Keratinocyte (primary cell): ENCODE data around the gene INSRR. TPM values are rescaled to one million over a fixed set of nuclear protein-coding genes. Genes with fewer than 3 reads are reported as not detected.

Experiments
- DNase-seq: peaks from one replicate; pipeline ENCODE4 v3.0.0-alpha.2; 2011; ENCODE audit warnings: low read depth, missing footprints, low spot score
- FAIRE-seq: peaks from 2 replicates; lab custom pipeline; 2011; peaks lifted over from hg19 to GRCh38; lab: Jason Lieb, UNC
- H2AFZ ChIP-seq: 2 replicates; pipeline ENCODE4 v1.6.0; 2012; ENCODE audit warnings: low read length, control low read depth, inconsistent platforms; ENCODE audit not compliant: control insufficient read depth
- H3K27ac ChIP-seq: 2 replicates; pipeline ENCODE4 v1.5.1; 2011; ENCODE audit warnings: low read length; ENCODE audit not compliant: control insufficient read depth, insufficient read depth
- H3K27me3 ChIP-seq: 3 replicates; pipeline ENCODE4 v1.6.0; 2011; ENCODE audit warnings: low read length; ENCODE audit not compliant: control insufficient read depth, insufficient read depth; ENCODE audit errors: extremely low read depth
- H3K36me3 ChIP-seq, 2 experiments: 2 replicates in 1 of 2; 3 replicates in 1 of 2; pipeline ENCODE4 v1.5.1; 2011; ENCODE audit warnings: low read length in 2 of 2, mild to moderate bottlenecking in 1 of 2; ENCODE audit not compliant: control insufficient read depth in 2 of 2, insufficient read depth in 2 of 2; ENCODE audit errors: extremely low read depth in 1 of 2
- H3K4me1 ChIP-seq: 3 replicates; pipeline ENCODE4 v1.5.1; 2011; ENCODE audit warnings: low read length; ENCODE audit not compliant: control insufficient read depth, insufficient read depth; ENCODE audit errors: extremely low read depth
- H3K4me2 ChIP-seq: 3 replicates; pipeline ENCODE4 v1.6.0; 2011; ENCODE audit warnings: low read depth, low read length; ENCODE audit not compliant: control insufficient read depth, insufficient read depth; ENCODE audit errors: extremely low read depth
- H3K4me3 ChIP-seq, 3 experiments: fragments of 200-600 bp in 1 of 3; sonication (generic) in 1 of 3; 2 replicates in 2 of 3; 3 replicates in 1 of 3; pipeline ENCODE4 v1.5.1; 2011 to 2016; ENCODE audit warnings: low read length in 3 of 3, mild to moderate bottlenecking in 3 of 3, control low read depth in 2 of 3, inconsistent platforms in 1 of 3, low read depth in 1 of 3, mixed read lengths in 1 of 3, mixed run types in 1 of 3, moderate library complexity in 1 of 3; ENCODE audit not compliant: control insufficient read depth in 2 of 3, insufficient read depth in 2 of 3; ENCODE audit errors: extremely low read depth in 1 of 3
- H3K79me2 ChIP-seq: 2 replicates; pipeline ENCODE4 v1.6.0; 2012; ENCODE audit warnings: low read length; ENCODE audit not compliant: control insufficient read depth, insufficient read depth
- H3K9ac ChIP-seq: 3 replicates; pipeline ENCODE4 v1.6.0; 2011; ENCODE audit warnings: low read length; ENCODE audit not compliant: control insufficient read depth, insufficient read depth; ENCODE audit errors: extremely low read depth
- H3K9me1 ChIP-seq: 3 replicates; pipeline ENCODE4 v1.6.0; 2011; ENCODE audit warnings: low read length; ENCODE audit not compliant: control insufficient read depth, insufficient read depth; ENCODE audit errors: extremely low read depth
- H3K9me3 ChIP-seq: 2 replicates; pipeline ENCODE4 v1.5.1; 2012; ENCODE audit warnings: low read depth, low read length; ENCODE audit not compliant: control insufficient read depth
- H4K20me1 ChIP-seq: 3 replicates; pipeline ENCODE4 v1.6.0; 2011; ENCODE audit warnings: low read length; ENCODE audit not compliant: control insufficient read depth, insufficient read depth; ENCODE audit errors: extremely low read depth
- CTCF ChIP-seq, 3 experiments: IDR thresholded peaks in 1 of 3; conservative IDR thresholded peaks in 1 of 3; optimal IDR thresholded peaks in 1 of 3; 2 replicates in 2 of 3; 3 replicates in 1 of 3; pipeline versions ENCODE3 to v1.5.1; 2011; ENCODE audit warnings: low read length in 3 of 3, mild to moderate bottlenecking in 3 of 3, moderate library complexity in 2 of 3, control low read depth in 1 of 3, inconsistent platforms in 1 of 3; ENCODE audit not compliant: insufficient read depth in 2 of 3; ENCODE audit errors: extremely low read depth in 1 of 3
- EZH2 ChIP-seq: IDR thresholded peaks from one replicate; pipeline ENCODE4 v1.6.1; 2012; ENCODE audit warnings: inconsistent platforms, mild to moderate bottlenecking, low read length, moderate library complexity
- dilution Hi-C: fragments of 300-500 bp; cut with MboI; formaldehyde crosslinking; loops from one replicate; pipeline ENCODE4 v1.7.0; 2020; ENCODE audit warnings: low sequenced_read_pairs; ENCODE audit not compliant: extremely low pct_ligation_motif_present
- polyA plus RNA-seq, 5 experiments: library from polyadenylated mRNA; depleted of rRNA in 3 of 5; stranded (reverse) in 3 of 5; stranded (forward) in 1 of 5; unstranded in 1 of 5; fragments of >200 nt; gene quantifications; 1 replicate in 1 of 5; 2 replicates in 3 of 5; 3 replicates in 1 of 5; pipeline versions ENCODE4 v1.2.1 to v1.2.3, GENCODE V29; 2011 to 2012; ENCODE audit warnings: missing spikeins in 2 of 5, low read depth in 1 of 5, low replicate concordance in 1 of 5

Gene INSRR
- polyA plus RNA-seq, 1 donor (not counting 4 experiments of a cell fraction or from before 2014, with no cell fraction given), result not detected

- H3K9me3 ChIP-seq, result no peaks in the 10 kb centered on the region
- FAIRE-seq (no peak), DNase-seq (no peak)
- no peak overlapping the region for H3K9ac ChIP-seq
- H3K27ac ChIP-seq, result no peak overlapping the region
- TF ChIP-seq CTCF (optimal IDR thresholded peaks at IDR 0.05 in 1 of 3, IDR thresholded peaks at IDR 0.05 in 1 of 3, conservative IDR thresholded peaks at IDR 0.05 in 1 of 3; ENCODE audit: extremely low read depth in 1 of 3, insufficient read depth in 2 of 3, low read length in 3 of 3) (no peak), EZH2 (no peak)
- no peaks in the 10 kb centered on the region for H3K9me1 ChIP-seq
- H3K27me3 ChIP-seq, result peaks cover 10% of the 10 kb centered on the region
- H3K36me3 ChIP-seq, result no peaks in the 10 kb centered on the region
- peaks cover 13% of the 10 kb centered on the region for H3K4me1 ChIP-seq
- dilution Hi-C loops, result no loop called here
- H3K4me3 ChIP-seq, result no peak overlapping the region
- no peak overlapping the region for H3K4me2 ChIP-seq
- H3K79me2 ChIP-seq, result no peaks in the 10 kb centered on the region
- H4K20me1 ChIP-seq, result no peaks in the 10 kb centered on the region
- H2AFZ ChIP-seq, result no peak overlapping the region
Measured at GRCh38 chr1:156869455-156869854, 10.5 kb upstream of the INSRR start.

- no peak for FAIRE-seq
- dilution Hi-C loops, result no loop called here
- H3K9ac ChIP-seq, result no peak overlapping the region
Measured at GRCh38 chr1:156868341-156868740, 9.4 kb upstream of the INSRR start.

More at GRCh38 chr1:156868341-156868740, 9.4 kb upstream of the INSRR start:
- Histone ChIP-seq H3K4me1 (peaks cover 13% of the 10 kb centered on the region), H4K20me1 (no peaks in the 10 kb centered on the region), H3K36me3 (no peaks in the 10 kb centered on the region), H3K79me2 (no peaks in the 10 kb centered on the region), H3K9me3 (no peaks in the 10 kb centered on the region), H3K27me3 (peaks cover 10% of the 10 kb centered on the region), H3K27ac (no peak overlapping the region), H2AFZ (no peak overlapping the region), H3K9me1 (no peaks in the 10 kb centered on the region), H3K4me3 (no peak overlapping the region), H3K4me2 (no peak overlapping the region)
- DNase-seq, result no peak
- no peak for TF ChIP-seq EZH2
- TF ChIP-seq CTCF (optimal IDR thresholded peaks at IDR 0.05 in 1 of 3, IDR thresholded peaks at IDR 0.05 in 1 of 3, conservative IDR thresholded peaks at IDR 0.05 in 1 of 3; ENCODE audit: extremely low read depth in 1 of 3, insufficient read depth in 2 of 3, low read length in 3 of 3), result no peak
